HG02642 (cell line): ENCODE results near the gene NPIPB9.
"Not testable (repeated sequence)": the region's sequence is repeated elsewhere in the genome, so short reads cannot be mapped to it uniquely, and the experiment has no call there.

Experiments used
- ATAC-seq: cut with Tn5 transposase; IDR thresholded peaks from one replicate; pipeline ENCODE4 v1.9.1; 2021; ENCODE audit warnings: mild to moderate bottlenecking; ENCODE audit not compliant: unreplicated experiment, poor library complexity

NPIPB9 gene

GRCh38 chr16:28751487-28751886 is at the start of gene NPIPB9:
NPIPB9 (plus strand) TSS chr16:28751787.
- ATAC-seq = not testable (repeated sequence)

DNA sequence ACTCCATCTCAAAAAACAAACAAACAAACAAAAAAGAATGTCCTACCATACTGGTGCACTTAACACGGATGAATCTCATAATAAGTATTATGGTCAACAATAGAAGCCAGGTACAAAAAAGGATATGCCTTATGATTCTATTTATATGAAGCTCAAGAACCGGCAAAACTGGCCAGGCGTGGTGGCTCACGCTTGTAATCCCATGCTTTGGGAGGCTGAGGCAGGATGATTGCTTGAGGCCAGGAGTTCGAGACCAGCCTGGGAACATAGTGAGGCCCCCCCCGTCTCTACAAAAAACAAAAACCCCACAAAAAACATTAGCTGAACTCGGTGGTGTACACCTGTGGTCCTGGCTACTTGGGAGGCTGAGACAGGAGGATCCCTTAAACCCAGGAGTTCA is 47.3 kb upstream of the NPIPB9 start:
- not testable (repeated sequence) for ATAC-seq

DNA sequence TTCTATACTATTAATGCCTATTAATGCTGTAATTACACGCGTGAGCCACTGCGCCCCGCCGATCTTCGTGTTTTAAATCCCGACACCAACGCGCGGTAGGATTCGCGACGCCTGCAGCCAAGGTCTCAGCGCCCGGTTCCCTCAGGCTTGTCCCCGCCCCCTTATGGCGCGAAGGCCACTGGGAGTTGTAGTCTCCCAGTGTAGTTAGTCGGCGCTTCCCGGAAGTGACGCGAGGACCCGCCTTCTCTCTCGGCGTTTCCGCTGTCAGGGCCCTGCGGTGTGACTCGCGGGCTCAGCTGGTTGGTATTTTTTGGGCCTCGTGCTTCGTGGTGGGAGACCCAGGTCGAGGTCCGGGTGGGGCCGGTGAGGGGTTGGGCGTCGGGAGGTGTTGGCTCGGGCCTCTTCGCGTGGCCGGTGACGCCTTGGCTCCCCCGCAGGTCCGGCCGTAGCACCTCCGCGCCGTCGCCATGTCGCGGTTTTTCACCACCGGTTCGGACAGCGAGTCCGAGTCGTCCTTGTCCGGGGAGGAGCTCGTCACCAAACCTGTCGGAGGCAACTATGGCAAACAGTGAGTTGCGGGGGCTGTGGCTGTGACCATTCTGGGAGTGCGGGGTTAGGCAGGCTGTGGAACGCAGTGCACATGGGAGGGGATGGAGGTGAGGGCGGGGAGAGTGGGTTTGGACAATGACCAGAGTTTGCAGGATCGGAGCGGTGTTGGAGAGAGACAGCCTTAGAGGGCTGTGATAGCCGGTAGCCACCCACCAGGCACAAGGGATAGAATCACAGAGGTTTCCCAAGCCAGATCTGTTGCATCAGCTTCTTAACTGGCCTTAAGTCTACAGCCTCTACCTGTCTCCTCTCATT is 40.1 kb upstream of the NPIPB9 start, which contains the start of gene EIF3C:
Gene EIF3C, plus strand, starts transcription at position 245 of the 864 bp plus-strand sequence. Its CDS starts 223 bp downstream, at position 468.
- peak; percentile 98 for ATAC-seq

- not testable (repeated sequence) for ATAC-seq
Measured at GRCh38 chr16:28722852-28723650, 28.5 kb upstream of the NPIPB9 start.

DNA sequence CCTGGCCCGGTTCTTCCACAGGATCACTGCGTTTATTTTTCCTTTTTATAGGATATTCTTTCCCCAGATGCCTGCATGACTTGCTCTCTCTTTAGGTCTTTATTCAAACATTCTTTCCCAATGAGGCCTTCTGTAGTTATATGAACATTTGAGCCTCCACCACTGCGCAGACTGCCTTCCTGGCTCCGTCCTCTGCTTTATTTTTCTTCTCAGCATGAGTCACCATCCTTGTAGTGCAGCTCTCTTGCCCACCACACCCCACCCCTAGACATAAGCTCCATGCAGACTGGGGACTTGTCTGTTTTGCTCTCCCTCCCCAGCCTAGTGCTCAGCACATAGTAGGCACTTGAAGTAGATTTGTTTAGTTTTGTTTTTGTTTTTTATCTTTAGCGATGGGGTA is 20.3 kb upstream of the NPIPB9 start:
- not testable (repeated sequence) for ATAC-seq

GRCh38 chr16:28732455-28733124 is 19.0 kb upstream of the NPIPB9 start:
- not testable (repeated sequence) for ATAC-seq

DNA sequence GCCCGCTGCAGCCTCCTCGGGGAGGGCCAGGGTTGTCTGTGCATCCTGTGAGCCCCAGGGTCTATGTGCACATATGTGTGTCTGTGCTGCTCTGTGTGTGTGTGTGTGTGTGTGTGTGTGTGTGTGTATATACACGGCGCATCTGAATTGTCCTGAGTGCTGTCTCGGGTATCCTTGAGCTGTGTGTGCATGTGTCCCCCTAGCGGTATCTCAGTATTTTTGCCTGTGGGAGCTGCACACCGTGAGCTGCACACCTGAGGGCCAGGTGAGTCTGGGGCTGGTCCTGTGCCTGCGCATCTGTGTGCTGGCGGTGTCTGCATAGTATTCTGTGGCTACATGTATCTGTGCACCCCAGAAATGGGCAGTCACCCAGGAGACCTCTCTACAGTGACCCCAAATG is 11.8 kb upstream of the NPIPB9 start:
- not testable (repeated sequence) for ATAC-seq

GRCh38 chr16:28740631-28741030 is 11.0 kb upstream of the NPIPB9 start:
- ATAC-seq = not testable (repeated sequence)

GRCh38 chr16:28741295-28741694 is 10.3 kb upstream of the NPIPB9 start:
- not testable (repeated sequence) for ATAC-seq

DNA sequence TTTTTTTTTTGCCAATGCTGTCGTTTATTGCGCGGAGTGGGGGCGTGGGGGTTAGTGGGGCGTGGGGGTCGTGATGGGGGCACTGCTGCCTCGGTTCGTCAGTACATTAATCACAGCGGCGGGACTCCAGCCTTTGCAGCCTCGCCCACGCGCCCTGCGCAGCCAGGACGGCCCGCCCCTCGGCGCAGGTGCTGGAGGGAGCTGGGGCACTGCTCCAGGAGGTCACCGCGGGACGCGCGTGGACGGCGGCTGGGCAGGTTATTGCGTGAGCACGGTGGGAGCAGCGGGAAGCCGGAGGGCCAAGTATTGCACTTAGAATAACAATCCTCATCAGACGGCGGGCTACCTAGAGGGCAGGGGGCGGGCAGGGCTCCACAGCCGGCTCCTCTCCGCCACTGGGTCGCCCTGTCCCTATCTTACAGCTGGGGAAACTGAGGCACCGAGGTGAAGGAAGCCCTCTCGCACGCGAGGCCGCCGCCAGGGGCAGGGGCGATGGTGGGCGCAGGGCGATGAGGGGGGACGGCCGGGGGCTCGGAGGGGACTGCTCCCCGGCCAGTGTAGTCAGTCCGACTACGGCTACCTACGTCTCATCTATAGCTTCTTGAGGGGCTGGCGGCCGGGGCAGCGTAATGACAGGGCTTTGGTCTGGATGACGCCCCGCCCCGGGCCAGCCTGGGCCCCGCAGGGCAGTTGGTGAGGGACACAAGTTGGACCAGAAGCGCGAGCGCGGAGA is 4.8 kb upstream of the NPIPB9 start:
- not testable (repeated sequence) for ATAC-seq

- ATAC-seq = peak; percentile 94
Measured at GRCh38 chr16:28749997-28750465, 1.6 kb upstream of the NPIPB9 start.

DNA sequence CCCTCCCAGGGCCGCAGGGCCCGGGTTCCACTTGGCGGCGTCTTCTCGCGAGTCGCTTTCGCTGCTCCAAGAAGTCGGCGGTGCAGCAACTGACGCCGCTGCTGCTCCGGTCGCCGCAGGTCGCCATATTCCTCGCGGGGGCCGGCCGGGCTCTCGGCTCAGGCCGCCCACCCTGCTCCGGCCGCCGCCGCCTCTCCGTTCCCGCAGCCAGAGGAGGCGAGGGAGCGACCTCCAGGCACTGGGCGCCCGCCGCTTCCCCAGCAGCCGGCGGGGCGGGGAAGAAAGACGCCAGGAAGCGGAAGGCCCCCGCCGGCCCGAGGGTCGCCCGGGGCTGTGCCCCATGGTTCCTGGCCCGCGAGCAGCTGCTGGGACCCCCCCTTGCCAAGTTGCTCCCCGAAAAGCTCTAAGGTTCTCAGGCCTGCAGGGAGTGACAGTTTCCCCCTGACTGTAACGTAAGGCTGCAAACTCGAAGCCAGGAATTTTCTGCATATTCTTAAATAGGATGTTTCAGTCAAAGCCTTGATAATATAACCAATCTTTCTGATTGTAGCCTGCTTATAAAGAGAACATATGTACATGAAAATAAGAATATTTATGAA is 1.0 kb upstream of the NPIPB9 start:
- ATAC-seq = peak; percentile 61

DNA sequence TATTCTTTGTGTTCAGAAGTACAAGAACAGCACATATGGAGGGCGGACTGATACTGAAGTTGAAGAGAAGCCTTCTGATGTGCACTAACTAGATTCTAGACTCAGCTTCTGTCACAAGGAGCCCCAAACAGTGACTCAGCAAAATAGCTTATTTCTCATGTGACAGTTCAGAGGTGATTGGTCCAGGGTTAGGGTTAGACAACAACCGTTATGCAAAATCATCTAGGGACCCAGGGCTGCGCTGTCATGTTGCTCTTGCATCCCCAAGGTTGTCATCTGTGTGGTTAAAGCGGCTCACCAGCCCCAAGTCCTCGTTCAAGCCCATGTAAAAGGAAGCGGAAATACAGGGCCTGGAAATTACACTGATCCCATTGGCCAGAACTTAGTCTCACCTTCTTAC is 30.1 kb downstream of the NPIPB9 start:
- ATAC-seq = not testable (repeated sequence)

- ATAC-seq = not testable (repeated sequence)
Measured at GRCh38 chr16:28782357-28782756, 30.8 kb downstream of the NPIPB9 start.

DNA sequence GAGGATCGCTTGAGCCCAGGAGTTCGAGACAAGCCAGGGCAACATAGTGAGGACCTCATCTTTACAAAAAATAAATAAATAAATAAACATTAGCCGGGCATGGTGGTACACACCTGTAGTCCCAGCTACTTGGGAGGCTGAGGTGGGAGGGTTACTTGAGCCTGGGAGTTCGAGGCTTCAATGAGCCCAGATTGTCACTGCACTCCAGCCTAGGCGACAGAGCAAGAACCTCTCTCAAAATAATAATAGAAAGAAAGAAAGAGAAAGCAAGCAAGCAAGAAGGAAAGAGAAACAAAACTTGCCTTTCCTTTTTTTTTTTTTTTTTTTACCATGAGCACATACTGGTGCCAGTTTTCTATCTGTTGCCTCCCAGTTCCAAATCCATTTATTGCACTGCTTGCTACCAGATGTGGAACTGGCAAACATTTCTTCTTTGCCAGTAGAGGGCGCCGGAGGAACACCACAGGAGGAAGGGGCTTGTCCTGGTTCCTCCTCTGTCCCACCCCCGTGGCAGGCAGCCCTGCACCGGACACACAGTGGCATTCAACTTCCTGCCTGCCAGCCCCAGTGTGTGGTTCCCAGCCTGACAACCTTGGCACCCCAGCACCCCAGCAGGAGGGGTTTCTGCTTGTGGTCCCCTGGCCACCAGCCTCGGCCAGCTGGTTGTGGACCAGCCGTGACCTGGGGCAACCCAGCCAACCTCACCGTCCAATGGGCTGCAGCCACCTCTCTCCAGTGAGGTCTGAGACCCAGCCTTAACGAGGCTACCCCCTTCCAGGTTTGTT is 50.8 kb downstream of the NPIPB9 start:
- peak; percentile 81 for ATAC-seq

GRCh38 chr16:28807445-28808120 is 56.0 kb downstream of the NPIPB9 start:
- ATAC-seq = not testable (repeated sequence)

- ATAC-seq = no peak
Measured at GRCh38 chr16:28820016-28820415, 68.4 kb downstream of the NPIPB9 start.

- ATAC-seq = not testable (repeated sequence)
Measured at GRCh38 chr16:28820546-28820945, 69.0 kb downstream of the NPIPB9 start.
